PC-9 (cell line): ENCODE results near the gene MOB3B.

Source experiments
- EZH2 ChIP-seq: fragments of 200-600 bp; sonication (generic); IDR thresholded peaks from 2 replicates; pipeline ENCODE4 v1.8.0; 2017; ENCODE audit warnings: antibody characterized with exemption, low read depth
- TF ChIP-seq, protein P1 (sequence below): fragments of 200-600 bp; sonication (generic); conservative IDR thresholded peaks from 2 replicates; pipeline ENCODE4 v1.6.1; 2017; ENCODE audit warnings: mixed run types, antibody characterized with exemption, mild to moderate bottlenecking, moderate library complexity

DNA sequence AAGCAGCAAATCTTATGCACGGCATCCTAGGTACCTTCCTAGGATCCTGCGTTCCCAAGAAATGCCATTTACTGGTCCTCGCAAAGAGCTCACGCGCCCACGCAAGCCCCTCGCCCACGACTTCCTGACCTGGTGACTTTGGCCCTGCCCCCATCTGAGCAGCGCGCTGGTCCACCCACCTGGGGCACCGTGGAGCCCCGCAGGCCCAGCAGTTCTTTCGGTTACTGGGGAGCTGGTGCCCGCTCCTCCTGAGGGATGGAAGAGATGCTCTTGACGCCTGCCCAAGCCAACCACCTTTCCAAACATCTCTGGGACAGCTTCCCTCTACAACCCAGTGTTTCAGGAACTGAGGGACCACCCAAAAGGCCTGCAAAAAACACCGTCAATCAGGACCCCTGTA is 249.4 kb downstream of the MOB3B start:
- TF ChIP-seq, protein P1, sequence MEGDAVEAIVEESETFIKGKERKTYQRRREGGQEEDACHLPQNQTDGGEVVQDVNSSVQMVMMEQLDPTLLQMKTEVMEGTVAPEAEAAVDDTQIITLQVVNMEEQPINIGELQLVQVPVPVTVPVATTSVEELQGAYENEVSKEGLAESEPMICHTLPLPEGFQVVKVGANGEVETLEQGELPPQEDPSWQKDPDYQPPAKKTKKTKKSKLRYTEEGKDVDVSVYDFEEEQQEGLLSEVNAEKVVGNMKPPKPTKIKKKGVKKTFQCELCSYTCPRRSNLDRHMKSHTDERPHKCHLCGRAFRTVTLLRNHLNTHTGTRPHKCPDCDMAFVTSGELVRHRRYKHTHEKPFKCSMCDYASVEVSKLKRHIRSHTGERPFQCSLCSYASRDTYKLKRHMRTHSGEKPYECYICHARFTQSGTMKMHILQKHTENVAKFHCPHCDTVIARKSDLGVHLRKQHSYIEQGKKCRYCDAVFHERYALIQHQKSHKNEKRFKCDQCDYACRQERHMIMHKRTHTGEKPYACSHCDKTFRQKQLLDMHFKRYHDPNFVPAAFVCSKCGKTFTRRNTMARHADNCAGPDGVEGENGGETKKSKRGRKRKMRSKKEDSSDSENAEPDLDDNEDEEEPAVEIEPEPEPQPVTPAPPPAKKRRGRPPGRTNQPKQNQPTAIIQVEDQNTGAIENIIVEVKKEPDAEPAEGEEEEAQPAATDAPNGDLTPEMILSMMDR = no peak
- TF ChIP-seq EZH2 = no peak
